GM21390 (cell line): ENCODE data around the gene IL1RAPL2.
"Not testable (repeated sequence)": the region's sequence is repeated elsewhere in the genome, so short reads cannot be mapped to it uniquely, and the experiment has no call there.

Experiments used
- ATAC-seq: cut with Tn5 transposase; IDR thresholded peaks from one replicate; pipeline ENCODE4 v1.9.1; 2021; ENCODE audit not compliant: unreplicated experiment

IL1RAPL2 gene

DNA sequence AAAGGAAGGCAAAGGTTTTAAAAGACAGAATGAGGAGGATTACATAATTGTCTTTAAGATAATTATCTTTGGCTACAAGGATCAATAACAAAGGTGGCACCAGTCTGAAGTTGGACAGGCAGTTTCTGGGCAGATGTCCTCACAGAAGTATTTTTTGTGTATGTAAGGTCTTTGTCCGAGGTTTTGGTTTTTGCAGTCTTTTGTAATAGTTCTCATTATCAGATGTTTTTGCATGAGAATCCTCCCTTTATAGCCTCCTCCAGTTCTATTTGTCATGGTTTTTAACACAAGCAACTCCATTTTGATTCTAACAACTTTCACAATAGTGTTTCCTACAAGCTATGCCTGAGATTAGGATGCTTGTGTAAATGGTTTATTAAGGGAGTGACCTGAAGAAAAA, 286.2 kb downstream of the IL1RAPL2 start:
- ATAC-seq, result no peak

- no peak for ATAC-seq
Measured at GRCh38 chrX:104854188-104854587, 288.2 kb downstream of the IL1RAPL2 start.

GRCh38 chrX:104854790-104855340, 288.9 kb downstream of the IL1RAPL2 start:
- no peak for ATAC-seq

GRCh38 chrX:104863466-104863865, 297.5 kb downstream of the IL1RAPL2 start:
- ATAC-seq, result no peak

DNA sequence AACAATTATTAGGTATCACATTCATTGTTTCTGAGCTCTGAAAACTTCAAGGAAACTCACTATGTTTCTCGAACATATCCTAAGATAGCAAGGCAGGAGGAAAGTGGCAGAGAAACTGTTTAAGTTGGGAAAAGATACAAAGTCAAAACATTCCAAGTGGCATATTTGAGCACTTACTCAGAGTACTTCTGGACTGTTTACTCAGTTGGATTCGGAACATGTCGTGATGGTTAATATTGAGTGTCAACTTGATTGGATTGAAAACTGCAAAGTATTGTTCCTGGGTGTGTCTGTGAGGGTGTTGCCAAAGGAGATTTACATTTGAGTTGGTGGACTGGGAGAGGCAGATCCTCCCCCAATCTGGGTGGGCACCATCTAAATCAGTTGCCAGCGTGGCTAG, 298.3 kb downstream of the IL1RAPL2 start:
- ATAC-seq, result no peak

DNA sequence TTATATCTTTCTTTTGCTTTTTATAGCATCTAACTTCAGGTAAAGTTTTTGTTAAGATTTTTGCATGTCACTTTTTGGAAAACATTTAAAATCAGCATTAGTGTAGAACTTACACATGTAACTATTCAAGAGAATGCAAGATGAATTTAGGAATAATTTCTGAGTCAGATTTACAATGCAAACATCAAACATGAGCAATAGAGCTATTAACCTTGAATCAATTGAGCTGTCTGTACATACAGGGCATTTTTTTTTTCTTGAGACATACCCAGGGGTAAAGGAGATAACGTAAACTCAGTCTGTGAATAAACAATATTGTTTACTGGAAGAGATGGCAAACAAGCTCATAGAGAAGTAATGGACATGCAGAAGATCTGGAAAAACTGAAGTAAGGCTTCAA, 311.5 kb downstream of the IL1RAPL2 start:
- no peak for ATAC-seq

GRCh38 chrX:104902070-104902469, 336.1 kb downstream of the IL1RAPL2 start:
- no peak for ATAC-seq

DNA sequence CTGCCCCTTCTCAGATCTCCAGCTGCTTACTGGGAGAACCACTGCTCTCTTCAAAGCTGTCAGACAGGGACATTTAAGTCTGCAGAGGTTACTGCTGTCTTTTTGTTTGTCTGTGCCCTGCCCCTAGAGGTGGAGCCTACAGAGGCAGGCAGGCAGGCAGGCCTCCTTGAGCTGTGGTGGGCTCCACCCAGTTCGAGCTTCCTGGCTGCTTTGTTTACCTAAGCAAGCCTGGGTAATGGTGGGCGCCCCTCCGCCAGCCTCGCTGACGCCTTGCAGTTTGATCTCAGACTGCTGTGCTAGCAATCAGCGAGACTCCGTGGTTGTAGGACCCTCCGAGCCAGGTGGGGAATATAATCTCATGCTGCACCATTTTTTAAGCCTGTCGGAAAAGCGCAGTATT, 343.7 kb downstream of the IL1RAPL2 start:
- ATAC-seq, result not testable (repeated sequence)

- ATAC-seq, result no peak
Measured at GRCh38 chrX:104913348-104913747, 347.3 kb downstream of the IL1RAPL2 start.

DNA sequence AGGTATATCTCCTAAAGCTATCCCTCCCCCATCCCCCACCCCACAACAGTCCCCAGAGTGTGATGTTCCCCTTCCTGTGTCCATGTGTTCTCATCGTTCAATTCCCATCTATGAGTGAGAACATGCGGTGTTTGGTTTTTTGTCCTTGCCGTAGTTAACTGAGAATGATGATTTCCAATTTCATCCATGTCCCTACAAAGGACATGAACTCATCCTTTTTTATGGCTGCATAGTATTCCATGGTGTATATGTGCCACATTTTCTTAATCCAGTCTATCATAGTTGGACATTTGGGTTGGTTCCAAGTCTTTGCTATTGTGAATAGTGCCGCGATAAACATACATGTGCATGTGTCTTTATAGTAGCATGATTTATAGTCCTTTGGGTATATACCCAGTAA, 348.7 kb downstream of the IL1RAPL2 start:
- not testable (repeated sequence) for ATAC-seq

- ATAC-seq, result no peak
Measured at GRCh38 chrX:104918122-104918521, 352.1 kb downstream of the IL1RAPL2 start.

- ATAC-seq, result no peak
Measured at GRCh38 chrX:104921584-104922205, 355.7 kb downstream of the IL1RAPL2 start.

GRCh38 chrX:104922206-104922621, 356.2 kb downstream of the IL1RAPL2 start:
- ATAC-seq, result peak; percentile 94

GRCh38 chrX:104929324-104929723, 363.3 kb downstream of the IL1RAPL2 start:
- ATAC-seq, result no peak

DNA sequence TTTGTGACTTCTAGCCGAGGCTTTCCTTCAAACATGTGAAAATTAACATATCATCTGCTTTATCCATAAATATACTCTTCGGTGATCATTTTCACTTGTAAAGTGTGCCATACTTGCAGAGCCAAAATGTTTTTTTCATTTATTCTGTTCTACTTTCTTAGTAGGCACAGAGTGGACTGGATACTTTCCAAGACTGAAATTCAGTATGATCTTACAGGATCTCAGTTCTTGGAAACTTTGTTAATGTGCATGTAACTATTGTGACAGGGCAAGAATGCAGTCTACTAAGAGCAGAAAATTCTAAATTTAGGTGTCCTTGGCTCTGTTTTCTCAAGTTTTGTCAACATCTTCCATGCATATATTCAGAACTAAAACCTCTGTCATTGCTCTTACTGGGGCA, 369.6 kb downstream of the IL1RAPL2 start:
- no peak for ATAC-seq

DNA sequence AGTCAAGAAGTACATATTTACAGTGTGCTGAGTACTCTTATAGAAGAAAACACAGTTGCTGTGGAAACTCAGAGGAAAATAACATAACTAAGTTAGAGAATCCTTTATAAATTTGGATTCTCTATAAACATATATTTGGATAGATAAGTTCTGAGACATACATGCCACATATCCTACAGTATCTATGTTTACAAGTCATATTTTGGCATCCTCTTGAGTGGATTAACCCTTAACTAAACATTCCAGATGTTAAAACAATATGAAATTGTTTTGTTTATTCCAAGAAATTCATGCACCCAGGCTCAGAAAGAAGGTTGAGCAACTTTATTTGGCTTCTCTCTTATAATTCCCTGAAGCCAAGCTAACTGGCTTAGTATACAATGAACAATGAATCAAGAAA, 387.3 kb downstream of the IL1RAPL2 start:
- ATAC-seq, result no peak

DNA sequence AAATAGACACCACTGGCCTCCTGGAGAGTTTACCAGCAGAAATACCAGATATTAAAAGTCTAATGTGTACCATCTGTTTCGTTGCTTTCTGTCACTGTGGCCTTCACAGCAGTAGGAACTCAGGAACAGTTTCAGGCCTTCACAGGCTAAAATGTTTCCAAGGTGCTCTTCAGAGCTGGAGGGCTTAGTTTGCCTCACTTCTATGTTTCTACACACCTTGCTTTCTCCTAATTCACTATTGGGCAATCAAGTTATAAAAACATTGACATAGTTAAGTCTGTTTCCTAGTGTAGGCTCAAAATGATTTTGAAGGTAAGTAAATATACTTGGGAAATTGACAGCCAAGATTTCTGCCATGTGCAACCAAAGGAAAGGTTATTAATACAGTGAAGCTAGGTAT, 395.9 kb downstream of the IL1RAPL2 start:
- no peak for ATAC-seq

- no peak for ATAC-seq
Measured at GRCh38 chrX:104968241-104968640, 402.2 kb downstream of the IL1RAPL2 start.

- no peak for ATAC-seq
Measured at GRCh38 chrX:104972737-104973136, 406.7 kb downstream of the IL1RAPL2 start.

DNA sequence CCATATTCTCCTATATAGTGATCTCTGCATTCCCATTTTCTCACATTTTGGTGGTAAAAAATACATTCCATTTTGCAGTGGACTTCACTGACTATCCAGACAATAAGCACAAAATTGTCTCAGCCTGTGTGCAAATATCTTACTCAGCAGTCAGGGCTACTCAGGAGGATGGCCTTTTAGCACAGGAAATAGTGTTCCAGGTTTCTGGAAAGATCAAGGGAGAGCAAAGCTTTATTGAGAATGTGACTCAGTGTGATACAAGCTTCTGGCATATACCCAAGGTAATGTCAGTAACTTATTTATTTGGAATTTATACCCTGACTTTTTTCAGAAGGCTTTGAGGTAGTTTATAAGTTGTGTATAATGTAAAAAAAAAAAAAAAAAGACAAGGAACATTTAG, 421.1 kb downstream of the IL1RAPL2 start:
- no peak for ATAC-seq

DNA sequence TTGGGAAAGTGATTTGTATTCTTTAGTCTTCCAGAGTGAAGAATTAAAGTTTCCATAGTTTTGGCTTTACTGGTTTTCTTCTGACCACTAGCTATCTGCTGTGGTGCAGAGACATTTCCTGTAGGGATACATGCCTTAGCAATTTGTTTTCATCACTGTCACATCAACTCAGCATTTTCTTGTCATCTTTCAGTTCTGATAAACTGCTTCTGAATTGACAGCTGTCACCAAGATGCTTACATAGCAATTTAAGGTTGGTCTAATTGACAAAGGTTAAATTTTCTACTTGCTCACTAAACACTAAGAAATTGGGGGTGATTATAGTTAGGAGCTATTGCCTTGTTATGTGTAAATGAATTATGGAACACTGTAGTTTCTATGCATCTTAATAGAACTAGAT, 422.0 kb downstream of the IL1RAPL2 start:
- no peak for ATAC-seq

- ATAC-seq, result no peak
Measured at GRCh38 chrX:104995546-104995945, 429.5 kb downstream of the IL1RAPL2 start.

GRCh38 chrX:105006103-105006502, 440.1 kb downstream of the IL1RAPL2 start:
- ATAC-seq, result no peak
